Measurements from ENCODE around the gene MAST3. TPM values are rescaled to one million over a fixed set of nuclear protein-coding genes. Genes with fewer than 3 reads are reported as not detected.

The MAST3 gene
- total and polyA plus RNA-seq, 2 of the 13 experiments (the other 11 are each of a cell fraction or from before 2014, with no cell fraction given): 4.1 to 4.6 TPM

DNA sequence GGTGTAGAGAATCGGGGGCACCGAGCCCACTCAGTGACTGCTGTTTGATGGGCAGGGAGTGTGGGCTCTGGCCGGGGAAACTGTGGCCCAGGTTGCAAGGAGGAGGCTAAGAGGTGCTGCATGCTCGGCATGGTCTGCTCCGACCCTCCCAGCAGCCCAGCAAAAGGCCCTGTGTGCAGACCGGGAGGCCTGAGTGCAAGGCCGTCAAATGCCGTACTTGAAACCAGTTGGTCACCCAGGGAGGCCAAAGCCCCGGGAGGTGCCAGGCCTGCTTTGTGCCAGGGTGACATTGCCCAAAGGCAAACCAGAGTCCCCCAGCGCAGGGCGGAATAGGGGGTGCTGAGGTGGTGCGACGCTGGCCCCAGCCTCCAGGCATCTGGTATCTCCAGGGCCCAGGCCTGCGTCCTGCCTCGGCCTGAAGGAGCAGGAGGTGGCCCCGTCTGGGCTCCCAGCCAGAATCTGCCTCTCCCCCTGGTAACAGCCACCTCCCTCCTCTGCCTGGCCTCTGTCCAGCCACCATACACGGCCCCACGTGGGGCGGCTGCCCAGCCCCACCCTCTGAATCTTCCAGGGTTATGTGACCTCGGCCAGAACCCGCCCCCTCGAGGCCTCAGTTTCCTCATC lies 59.4 kb downstream of the MAST3 start (continued):
- TF ChIP-seq, protein P1, sequence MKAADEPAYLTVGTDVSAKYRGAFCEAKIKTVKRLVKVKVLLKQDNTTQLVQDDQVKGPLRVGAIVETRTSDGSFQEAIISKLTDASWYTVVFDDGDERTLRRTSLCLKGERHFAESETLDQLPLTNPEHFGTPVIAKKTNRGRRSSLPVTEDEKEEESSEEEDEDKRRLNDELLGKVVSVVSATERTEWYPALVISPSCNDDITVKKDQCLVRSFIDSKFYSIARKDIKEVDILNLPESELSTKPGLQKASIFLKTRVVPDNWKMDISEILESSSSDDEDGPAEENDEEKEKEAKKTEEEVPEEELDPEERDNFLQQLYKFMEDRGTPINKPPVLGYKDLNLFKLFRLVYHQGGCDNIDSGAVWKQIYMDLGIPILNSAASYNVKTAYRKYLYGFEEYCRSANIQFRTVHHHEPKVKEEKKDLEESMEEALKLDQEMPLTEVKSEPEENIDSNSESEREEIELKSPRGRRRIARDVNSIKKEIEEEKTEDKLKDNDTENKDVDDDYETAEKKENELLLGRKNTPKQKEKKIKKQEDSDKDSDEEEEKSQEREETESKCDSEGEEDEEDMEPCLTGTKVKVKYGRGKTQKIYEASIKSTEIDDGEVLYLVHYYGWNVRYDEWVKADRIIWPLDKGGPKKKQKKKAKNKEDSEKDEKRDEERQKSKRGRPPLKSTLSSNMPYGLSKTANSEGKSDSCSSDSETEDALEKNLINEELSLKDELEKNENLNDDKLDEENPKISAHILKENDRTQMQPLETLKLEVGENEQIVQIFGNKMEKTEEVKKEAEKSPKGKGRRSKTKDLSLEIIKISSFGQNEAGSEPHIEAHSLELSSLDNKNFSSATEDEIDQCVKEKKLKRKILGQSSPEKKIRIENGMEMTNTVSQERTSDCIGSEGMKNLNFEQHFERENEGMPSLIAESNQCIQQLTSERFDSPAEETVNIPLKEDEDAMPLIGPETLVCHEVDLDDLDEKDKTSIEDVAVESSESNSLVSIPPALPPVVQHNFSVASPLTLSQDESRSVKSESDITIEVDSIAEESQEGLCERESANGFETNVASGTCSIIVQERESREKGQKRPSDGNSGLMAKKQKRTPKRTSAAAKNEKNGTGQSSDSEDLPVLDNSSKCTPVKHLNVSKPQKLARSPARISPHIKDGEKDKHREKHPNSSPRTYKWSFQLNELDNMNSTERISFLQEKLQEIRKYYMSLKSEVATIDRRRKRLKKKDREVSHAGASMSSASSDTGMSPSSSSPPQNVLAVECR (CRISPR knock-in tag; IDR thresholded peaks at IDR 0.05; ENCODE audit: borderline replicate concordance): peak; percentile 38; the same call in 1 of the 2 replicates
- TF ChIP-seq ESRRA (CRISPR knock-in tag; IDR thresholded peaks at IDR 0.05; ENCODE audit: low read depth): no peak
- peak; percentile 43 for TF ChIP-seq ZFX (CRISPR knock-in tag; IDR thresholded peaks at IDR 0.05; ENCODE audit: low read depth)
- no peak for TF ChIP-seq ZMAT5 (CRISPR knock-in tag; IDR thresholded peaks at IDR 0.05; ENCODE audit: borderline replicate concordance, low read depth)
- 0 out of 2 replicates have a peak, but pooled peaks have one; percentile 47 for TF ChIP-seq ZNF383 (CRISPR knock-in tag; IDR thresholded peaks at IDR 0.05; ENCODE audit: borderline replicate concordance)
- no peak for TF ChIP-seq ZNF713 (CRISPR knock-in tag; IDR thresholded peaks at IDR 0.05)
- TF ChIP-seq, protein P2, sequence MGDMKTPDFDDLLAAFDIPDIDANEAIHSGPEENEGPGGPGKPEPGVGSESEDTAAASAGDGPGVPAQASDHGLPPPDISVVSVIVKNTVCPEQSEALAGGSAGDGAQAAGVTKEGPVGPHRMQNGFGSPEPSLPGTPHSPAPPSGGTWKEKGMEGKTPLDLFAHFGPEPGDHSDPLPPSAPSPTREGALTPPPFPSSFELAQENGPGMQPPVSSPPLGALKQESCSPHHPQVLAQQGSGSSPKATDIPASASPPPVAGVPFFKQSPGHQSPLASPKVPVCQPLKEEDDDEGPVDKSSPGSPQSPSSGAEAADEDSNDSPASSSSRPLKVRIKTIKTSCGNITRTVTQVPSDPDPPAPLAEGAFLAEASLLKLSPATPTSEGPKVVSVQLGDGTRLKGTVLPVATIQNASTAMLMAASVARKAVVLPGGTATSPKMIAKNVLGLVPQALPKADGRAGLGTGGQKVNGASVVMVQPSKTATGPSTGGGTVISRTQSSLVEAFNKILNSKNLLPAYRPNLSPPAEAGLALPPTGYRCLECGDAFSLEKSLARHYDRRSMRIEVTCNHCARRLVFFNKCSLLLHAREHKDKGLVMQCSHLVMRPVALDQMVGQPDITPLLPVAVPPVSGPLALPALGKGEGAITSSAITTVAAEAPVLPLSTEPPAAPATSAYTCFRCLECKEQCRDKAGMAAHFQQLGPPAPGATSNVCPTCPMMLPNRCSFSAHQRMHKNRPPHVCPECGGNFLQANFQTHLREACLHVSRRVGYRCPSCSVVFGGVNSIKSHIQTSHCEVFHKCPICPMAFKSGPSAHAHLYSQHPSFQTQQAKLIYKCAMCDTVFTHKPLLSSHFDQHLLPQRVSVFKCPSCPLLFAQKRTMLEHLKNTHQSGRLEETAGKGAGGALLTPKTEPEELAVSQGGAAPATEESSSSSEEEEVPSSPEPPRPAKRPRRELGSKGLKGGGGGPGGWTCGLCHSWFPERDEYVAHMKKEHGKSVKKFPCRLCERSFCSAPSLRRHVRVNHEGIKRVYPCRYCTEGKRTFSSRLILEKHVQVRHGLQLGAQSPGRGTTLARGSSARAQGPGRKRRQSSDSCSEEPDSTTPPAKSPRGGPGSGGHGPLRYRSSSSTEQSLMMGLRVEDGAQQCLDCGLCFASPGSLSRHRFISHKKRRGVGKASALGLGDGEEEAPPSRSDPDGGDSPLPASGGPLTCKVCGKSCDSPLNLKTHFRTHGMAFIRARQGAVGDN (CRISPR knock-in tag; IDR thresholded peaks at IDR 0.05): peak; percentile 77
- TF ChIP-seq ZNF329 (CRISPR knock-in tag; IDR thresholded peaks at IDR 0.05; ENCODE audit: low read depth): no peak
- TF ChIP-seq, protein P3, sequence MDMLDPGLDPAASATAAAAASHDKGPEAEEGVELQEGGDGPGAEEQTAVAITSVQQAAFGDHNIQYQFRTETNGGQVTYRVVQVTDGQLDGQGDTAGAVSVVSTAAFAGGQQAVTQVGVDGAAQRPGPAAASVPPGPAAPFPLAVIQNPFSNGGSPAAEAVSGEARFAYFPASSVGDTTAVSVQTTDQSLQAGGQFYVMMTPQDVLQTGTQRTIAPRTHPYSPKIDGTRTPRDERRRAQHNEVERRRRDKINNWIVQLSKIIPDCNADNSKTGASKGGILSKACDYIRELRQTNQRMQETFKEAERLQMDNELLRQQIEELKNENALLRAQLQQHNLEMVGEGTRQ (IDR thresholded peaks at IDR 0.05; ENCODE audit: low read depth, low read length): 0 out of 2 replicates have a peak, but pooled peaks have one; percentile 28
- TF ChIP-seq, protein P3 (CRISPR knock-in tag; IDR thresholded peaks at IDR 0.05; ENCODE audit: borderline replicate concordance): no peak
- peak; percentile 44; the same call in 1 of the 2 replicates for TF ChIP-seq ZFY (CRISPR knock-in tag; IDR thresholded peaks at IDR 0.05)
- no peak for TF ChIP-seq HNRNPUL1 (IDR thresholded peaks at IDR 0.05; ENCODE audit: low read depth, low read length)
- no peak for TF ChIP-seq NR2F6 (IDR thresholded peaks at IDR 0.05)
- TF ChIP-seq NR2F6 (CRISPR knock-in tag; IDR thresholded peaks at IDR 0.05): no peak
- TF ChIP-seq RFX5 (IDR thresholded peaks at IDR 0.05; ENCODE audit: low read depth, low read length): peak; percentile 92
- TF ChIP-seq ZNF274 (CRISPR knock-in tag; IDR thresholded peaks at IDR 0.05): 0 out of 2 replicates have a peak, but pooled peaks have one; percentile 44
- peak; percentile 66; the same call in 1 of the 2 replicates for TF ChIP-seq HNRNPL (IDR thresholded peaks at IDR 0.05; ENCODE audit: low read depth, low read length)
- no peak for TF ChIP-seq ZMYM4 (CRISPR knock-in tag; IDR thresholded peaks at IDR 0.05)
- 0 out of 2 replicates have a peak, but pooled peaks have one; percentile 30 for TF ChIP-seq ZNF598 (CRISPR knock-in tag; IDR thresholded peaks at IDR 0.05; ENCODE audit: borderline replicate concordance)

Data from HepG2 (cell line).